SK-N-SH treated with all-trans-retinoic acid at 6 μM for 48 hours (cell line): ENCODE measurements around the gene CD63.
A peak's percentile ranks its signal among the peaks of the same experiment; 100 is the strongest.

Source experiments
- ATAC-seq: fragments of 200-7000 bp; cut with Tn5 transposase; 3 replicates; pipeline ENCODE4 v1.9.1; 2020; ENCODE audit warnings: mild to moderate bottlenecking, moderate library complexity
- ARNTL ChIP-seq: fragments of 450-650 bp; formaldehyde crosslinking; IDR thresholded peaks from 2 replicates; pipeline ENCODE4 v1.5.0; 2020; ENCODE audit warnings: low read depth, mild to moderate bottlenecking, moderate library complexity, borderline replicate concordance
- BACH2 ChIP-seq: fragments of 250-450 bp; sonication (Bioruptor Pico); IDR thresholded peaks from 2 replicates; pipeline ENCODE4 v1.9.0; 2021; ENCODE audit warnings: mild to moderate bottlenecking, borderline replicate concordance
- CSDC2 ChIP-seq: fragments of 250-450 bp; sonication (Bioruptor Pico); IDR thresholded peaks from 2 replicates; pipeline ENCODE4 v1.5.0; 2020; ENCODE audit warnings: mild to moderate bottlenecking, moderate library complexity
- ESRRG ChIP-seq: fragments of 250-450 bp; sonication (Bioruptor Pico); IDR thresholded peaks from 2 replicates; pipeline ENCODE4 v1.6.1; 2021; ENCODE audit warnings: mild to moderate bottlenecking
- GLIS3 ChIP-seq: fragments of 250-450 bp; sonication (Bioruptor Pico); IDR thresholded peaks from 2 replicates; pipeline ENCODE4 v1.5.0; 2020; ENCODE audit warnings: mild to moderate bottlenecking, moderate library complexity
- ISL1 ChIP-seq: fragments of 250-450 bp; sonication (Bioruptor Pico); IDR thresholded peaks from 2 replicates; pipeline ENCODE4 v2.1.2; 2022; ENCODE audit warnings: mild to moderate bottlenecking, moderate library complexity
- OSR1 ChIP-seq: fragments of 250-450 bp; sonication (Bioruptor Pico); IDR thresholded peaks from 2 replicates; pipeline ENCODE4 v1.8.0; 2022; ENCODE audit warnings: moderate library complexity, mild to moderate bottlenecking, inconsistent platforms
- POU6F1 ChIP-seq: fragments of 250-450 bp; sonication (Bioruptor Pico); IDR thresholded peaks from 2 replicates; pipeline ENCODE4 v1.8.0; 2021; ENCODE audit warnings: low read depth, mild to moderate bottlenecking, moderate library complexity, borderline replicate concordance
- PPARA ChIP-seq: fragments of 250-450 bp; sonication (Bioruptor Pico); IDR thresholded peaks from 2 replicates; pipeline ENCODE4 v1.5.0; 2020; ENCODE audit warnings: mild to moderate bottlenecking, borderline replicate concordance
- RARB ChIP-seq: fragments of 250-450 bp; sonication (Bioruptor Pico); IDR thresholded peaks from 2 replicates; pipeline ENCODE4 v1.8.0; 2021; ENCODE audit warnings: mild to moderate bottlenecking, moderate library complexity
- SNAI2 ChIP-seq: fragments of 250-450 bp; sonication (Bioruptor Pico); IDR thresholded peaks from 2 replicates; pipeline ENCODE4 v1.5.0; 2020; ENCODE audit warnings: mild to moderate bottlenecking, moderate library complexity
- TCF4 ChIP-seq: fragments of 250-450 bp; sonication (Bioruptor Pico); IDR thresholded peaks from 2 replicates; pipeline ENCODE4 v1.8.0; 2021; ENCODE audit warnings: mild to moderate bottlenecking, moderate library complexity, borderline replicate concordance
- TOX ChIP-seq: fragments of 250-450 bp; sonication (Bioruptor Pico); IDR thresholded peaks from 2 replicates; pipeline ENCODE4 v1.8.0; 2021; ENCODE audit warnings: mild to moderate bottlenecking, moderate library complexity, borderline replicate concordance
- TSHZ2 ChIP-seq: fragments of 250-450 bp; sonication (Bioruptor Pico); IDR thresholded peaks from 2 replicates; pipeline ENCODE4 v1.5.0; 2020; ENCODE audit warnings: mild to moderate bottlenecking, moderate library complexity
- ZC3H10 ChIP-seq: fragments of 250-450 bp; sonication (Bioruptor Pico); IDR thresholded peaks from 2 replicates; pipeline ENCODE4 v1.5.1; 2021; ENCODE audit warnings: mild to moderate bottlenecking, moderate library complexity
- ZFP3 ChIP-seq: fragments of 250-450 bp; sonication (Bioruptor Pico); IDR thresholded peaks from 2 replicates; pipeline ENCODE4 v1.5.0; 2020; ENCODE audit warnings: mild to moderate bottlenecking, moderate library complexity
- ZFP30 ChIP-seq: fragments of 450-650 bp; formaldehyde crosslinking; IDR thresholded peaks from 2 replicates; pipeline ENCODE4 v1.5.0; 2022; ENCODE audit warnings: mild to moderate bottlenecking, moderate library complexity
- ZNF70 ChIP-seq: fragments of 450-650 bp; formaldehyde crosslinking; IDR thresholded peaks from 2 replicates; pipeline ENCODE4 v1.5.0; 2020; ENCODE audit warnings: mild to moderate bottlenecking, moderate library complexity
- ZNF8 ChIP-seq: fragments of 450-650 bp; formaldehyde crosslinking; IDR thresholded peaks from 2 replicates; pipeline ENCODE4 v1.5.0; 2020; ENCODE audit warnings: mild to moderate bottlenecking, moderate library complexity
- TF ChIP-seq, protein P1 (sequence below): fragments of 250-450 bp; sonication (Bioruptor Pico); IDR thresholded peaks from 2 replicates; pipeline ENCODE4 v1.5.1; 2021; ENCODE audit warnings: mild to moderate bottlenecking, moderate library complexity

Gene CD63

DNA sequence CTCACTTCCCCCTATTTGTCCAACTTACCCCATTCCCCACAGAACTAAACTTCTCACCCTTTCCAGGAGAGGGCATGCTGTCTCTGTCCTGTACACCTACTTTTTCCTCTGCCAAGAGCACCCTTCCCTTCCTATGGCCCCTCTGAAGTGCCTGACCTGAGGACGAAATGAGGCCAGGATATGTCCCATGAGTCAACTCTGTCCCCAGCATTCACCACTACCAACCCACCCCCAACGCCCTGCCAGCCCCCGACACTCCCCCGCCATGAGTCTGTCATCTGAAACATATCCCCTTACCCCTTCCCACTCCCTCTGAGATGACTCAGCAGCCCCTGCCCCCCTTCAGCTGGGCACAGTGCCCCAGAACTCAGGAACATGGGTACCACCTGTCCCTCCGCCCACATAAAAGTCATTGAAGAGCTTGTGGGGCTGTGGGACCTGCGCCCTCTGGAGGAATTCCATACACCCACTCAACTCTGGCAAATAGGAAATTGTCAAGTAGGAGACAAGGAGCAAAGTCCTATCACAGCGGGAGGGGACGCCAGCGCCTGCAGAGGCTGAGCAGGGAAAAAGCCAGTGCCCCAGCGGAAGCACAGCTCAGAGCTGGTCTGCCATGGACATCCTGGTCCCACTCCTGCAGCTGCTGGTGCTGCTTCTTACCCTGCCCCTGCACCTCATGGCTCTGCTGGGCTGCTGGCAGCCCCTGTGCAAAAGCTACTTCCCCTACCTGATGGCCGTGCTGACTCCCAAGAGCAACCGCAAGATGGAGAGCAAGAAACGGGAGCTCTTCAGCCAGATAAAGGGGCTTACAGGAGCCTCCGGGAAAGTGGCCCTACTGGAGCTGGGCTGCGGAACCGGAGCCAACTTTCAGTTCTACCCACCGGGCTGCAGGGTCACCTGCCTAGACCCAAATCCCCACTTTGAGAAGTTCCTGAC, 47.4 kb downstream of the CD63 start:
- ATAC-seq: peak; percentile 84
- TF ChIP-seq ISL1: no peak
- TF ChIP-seq, protein P1, sequence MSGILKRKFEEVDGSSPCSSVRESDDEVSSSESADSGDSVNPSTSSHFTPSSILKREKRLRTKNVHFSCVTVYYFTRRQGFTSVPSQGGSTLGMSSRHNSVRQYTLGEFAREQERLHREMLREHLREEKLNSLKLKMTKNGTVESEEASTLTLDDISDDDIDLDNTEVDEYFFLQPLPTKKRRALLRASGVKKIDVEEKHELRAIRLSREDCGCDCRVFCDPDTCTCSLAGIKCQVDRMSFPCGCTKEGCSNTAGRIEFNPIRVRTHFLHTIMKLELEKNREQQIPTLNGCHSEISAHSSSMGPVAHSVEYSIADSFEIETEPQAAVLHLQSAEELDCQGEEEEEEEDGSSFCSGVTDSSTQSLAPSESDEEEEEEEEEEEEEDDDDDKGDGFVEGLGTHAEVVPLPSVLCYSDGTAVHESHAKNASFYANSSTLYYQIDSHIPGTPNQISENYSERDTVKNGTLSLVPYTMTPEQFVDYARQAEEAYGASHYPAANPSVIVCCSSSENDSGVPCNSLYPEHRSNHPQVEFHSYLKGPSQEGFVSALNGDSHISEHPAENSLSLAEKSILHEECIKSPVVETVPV (CRISPR knock-in tag): no peak
- no peak for TF ChIP-seq ZNF70 (CRISPR knock-in tag)
- no peak for TF ChIP-seq GLIS3 (CRISPR knock-in tag)
- TF ChIP-seq CSDC2 (CRISPR knock-in tag): no peak
- TF ChIP-seq ARNTL (CRISPR knock-in tag): no peak
- no peak for TF ChIP-seq ZFP3 (CRISPR knock-in tag)
- no peak for TF ChIP-seq PPARA (CRISPR knock-in tag)

DNA sequence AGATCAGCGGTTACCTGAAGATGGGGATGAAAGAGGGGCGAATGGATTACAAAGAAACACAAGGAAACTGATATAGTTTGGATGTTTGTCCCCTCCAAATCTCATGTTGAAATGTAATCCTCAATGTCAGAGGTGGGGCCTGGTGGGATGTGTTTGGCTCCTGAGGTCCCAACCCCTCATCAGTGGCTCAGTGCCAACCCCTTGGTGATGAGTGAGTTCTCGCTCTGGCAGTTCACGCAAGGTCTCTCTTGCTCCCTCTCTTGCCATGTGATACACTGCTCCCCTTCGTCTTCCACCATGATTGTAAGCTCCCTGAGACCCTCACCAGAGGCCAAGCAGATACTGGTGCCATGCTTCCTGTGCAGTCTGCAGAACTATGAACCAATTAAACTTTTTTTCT, 49.1 kb downstream of the CD63 start:
- no peak for ATAC-seq

GRCh38 chr12:55676707-55677106, 52.1 kb downstream of the CD63 start:
- ATAC-seq: no peak
- no peak for TF ChIP-seq RARB (CRISPR knock-in tag)
- TF ChIP-seq TCF4: no peak
- no peak for TF ChIP-seq ZFP3 (CRISPR knock-in tag)
- no peak for TF ChIP-seq ZC3H10 (CRISPR knock-in tag)
- no peak for TF ChIP-seq ZNF70 (CRISPR knock-in tag)
- no peak for TF ChIP-seq ZFP30 (CRISPR knock-in tag)
- no peak for TF ChIP-seq CSDC2 (CRISPR knock-in tag)
- no peak for TF ChIP-seq ARNTL (CRISPR knock-in tag)
- TF ChIP-seq PPARA (CRISPR knock-in tag): no peak
- TF ChIP-seq, all 23 proteins: peak for 0

More for the DNA sequence above, 49.1 kb downstream of the CD63 start:
- TF ChIP-seq SNAI2 (no peak), ISL1 (no peak), ZNF8 (no peak), GLIS3 (CRISPR knock-in tag) (no peak), ZNF70 (CRISPR knock-in tag) (no peak), RARB (CRISPR knock-in tag) (no peak), ESRRG (no peak), ZFP30 (CRISPR knock-in tag) (no peak), TCF4 (no peak), TSHZ2 (no peak), BACH2 (CRISPR knock-in tag) (no peak), ZFP3 (CRISPR knock-in tag) (no peak), OSR1 (CRISPR knock-in tag) (no peak), POU6F1 (CRISPR knock-in tag) (no peak)
- TF ChIP-seq, protein P1 (CRISPR knock-in tag): no peak

DNA sequence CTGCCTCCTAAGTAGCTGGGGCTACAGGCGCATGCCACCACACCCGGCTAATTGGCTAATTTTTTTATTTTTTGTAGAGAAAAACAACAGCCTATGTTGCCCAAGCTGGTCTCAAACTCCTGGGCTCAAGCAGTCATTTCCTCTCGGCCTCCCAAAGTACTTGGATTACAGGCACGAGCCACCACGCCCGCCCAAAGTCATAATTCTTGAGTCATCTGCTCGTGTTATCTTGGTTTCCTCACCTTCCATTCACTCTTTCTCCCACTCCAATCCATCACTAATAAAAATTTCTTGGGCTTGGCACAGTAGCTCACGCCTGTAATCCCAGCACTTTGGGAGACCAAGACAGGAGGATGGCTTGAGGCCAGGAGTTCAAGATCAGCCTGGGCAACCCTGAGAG, 53.1 kb downstream of the CD63 start:
- TF ChIP-seq, protein P1 (CRISPR knock-in tag): no peak
- TF ChIP-seq ZFP30 (CRISPR knock-in tag) (no peak), ESRRG (no peak), CSDC2 (CRISPR knock-in tag) (no peak), TOX (CRISPR knock-in tag) (no peak), ZNF8 (no peak), OSR1 (CRISPR knock-in tag) (no peak), ISL1 (no peak), SNAI2 (no peak), POU6F1 (CRISPR knock-in tag) (no peak), GLIS3 (CRISPR knock-in tag) (no peak), ARNTL (CRISPR knock-in tag) (no peak)
- ATAC-seq: no peak
